Thoracic aorta (tissue), 2 donors: ENCODE results near the gene OSER1. TPM values are rescaled to one million over a fixed set of nuclear protein-coding genes. Genes with fewer than 3 reads are reported as not detected.
"Not testable (repeated sequence)": the region's sequence is repeated elsewhere in the genome, so short reads cannot be mapped to it uniquely, and the experiment has no call there.

Experiments used
- ATAC-seq: fragments of 150-250 bp; one replicate; pipeline ENCODE4 v1.8.0; 2017; ENCODE audit warnings: low read depth; ENCODE audit not compliant: insufficient number of reproducible peaks, low FRiP score
- DNase-seq: peaks from one replicate; pipeline ENCODE4 v3.0.0-alpha.2; 2020; ENCODE audit warnings: low spot score
- H3K27ac ChIP-seq, 2 donors: fragments of 200-600 bp; sonication (generic); 1 replicate in 1 of 2; 2 replicates in 1 of 2; pipeline ENCODE4 v1.5.1; 2016; ENCODE audit warnings: mild to moderate bottlenecking in 2 of 2, moderate library complexity in 2 of 2
- H3K27me3 ChIP-seq: fragments of 200-600 bp; sonication (generic); replicated peaks from 2 replicates; pipeline ENCODE4 v1.6.0; 2016; ENCODE audit warnings: mild to moderate bottlenecking; ENCODE audit not compliant: insufficient read depth
- H3K36me3 ChIP-seq: fragments of 200-600 bp; sonication (generic); one replicate; pipeline ENCODE4 v1.5.1; 2016
- H3K4me1 ChIP-seq, 2 donors: fragments of 200-600 bp; sonication (generic); 1 replicate in 1 of 2; 2 replicates in 1 of 2; pipeline versions ENCODE4 v1.5.1 to v1.6.0; 2016; ENCODE audit warnings: low read depth in 2 of 2, mild to moderate bottlenecking in 1 of 2; ENCODE audit not compliant: control insufficient read depth in 1 of 2
- H3K4me3 ChIP-seq: fragments of 200-600 bp; sonication (generic); 2 replicates; pipeline ENCODE4 v1.5.1; 2016; ENCODE audit warnings: mild to moderate bottlenecking
- H3K9me3 ChIP-seq: fragments of 200-600 bp; sonication (generic); 2 replicates; pipeline ENCODE4 v1.5.1; 2016
- CTCF ChIP-seq: fragments of 200-600 bp; sonication (generic); IDR thresholded peaks from one replicate; pipeline ENCODE4 v1.5.1; 2019; ENCODE audit warnings: antibody characterized with exemption
- total RNA-seq, 2 donors: library from RNA; depleted of rRNA; stranded (reverse); fragments of >200 nt; gene quantifications; one replicate each; pipeline versions ENCODE4 v1.1.0 to v1.2.3, GENCODE V29; 2016

OSER1 gene
- total RNA-seq, 2 donors from 2014 or later, result 33.6 to 34.4 TPM

- DNase-seq (no peak), ATAC-seq (no peak)
- no peak overlapping the region for H3K27ac ChIP-seq
- H3K4me1 ChIP-seq, result no peaks in the 10 kb centered on the region
- no peak for TF ChIP-seq CTCF
- H3K9me3 ChIP-seq, result no peaks in the 10 kb centered on the region
- no peak overlapping the region for H3K4me3 ChIP-seq
- no peaks in the 10 kb centered on the region for H3K36me3 ChIP-seq
- no peaks in the 10 kb centered on the region for H3K27me3 ChIP-seq
These were observed 23.0 kb upstream of the OSER1 start for GRCh38 chr20:44233436-44234016.

- not testable (repeated sequence) for H3K9me3 ChIP-seq, H3K27ac ChIP-seq, H3K4me1 ChIP-seq, ATAC-seq, DNase-seq, H3K36me3 ChIP-seq, H3K27me3 ChIP-seq, H3K4me3 ChIP-seq
These were observed 21.9 kb upstream of the OSER1 start for GRCh38 chr20:44232469-44232856.

- Histone ChIP-seq H3K4me3 (no peak overlapping the region), H3K9me3 (no peaks in the 10 kb centered on the region), H3K27ac (no peak overlapping the region), H3K27me3 (no peaks in the 10 kb centered on the region), H3K36me3 (no peaks in the 10 kb centered on the region), H3K4me1 (no peaks in the 10 kb centered on the region)
- no peak for TF ChIP-seq CTCF
- no peak for DNase-seq
- ATAC-seq, result no peak
These were observed 21.3 kb upstream of the OSER1 start for GRCh38 chr20:44231713-44232468.

- no peak for ATAC-seq
- TF ChIP-seq CTCF, result no peak
- Histone ChIP-seq H3K27me3 (no peaks in the 10 kb centered on the region), H3K4me1 (no peaks in the 10 kb centered on the region), H3K36me3 (no peaks in the 10 kb centered on the region), H3K27ac (no peak overlapping the region), H3K9me3 (no peaks in the 10 kb centered on the region), H3K4me3 (no peak overlapping the region)
- DNase-seq, result no peak
These were observed 20.6 kb upstream of the OSER1 start for GRCh38 chr20:44231193-44231592.

- ATAC-seq, result no peak
- no peaks in the 10 kb centered on the region for H3K36me3 ChIP-seq
- no peak overlapping the region for H3K4me3 ChIP-seq
- no peak for DNase-seq
- H3K9me3 ChIP-seq, result no peaks in the 10 kb centered on the region
- no peaks in the 10 kb centered on the region for H3K4me1 ChIP-seq
- TF ChIP-seq CTCF, result no peak
- H3K27ac ChIP-seq, result no peak overlapping the region
- no peaks in the 10 kb centered on the region for H3K27me3 ChIP-seq
These were observed 18.1 kb upstream of the OSER1 start for GRCh38 chr20:44228465-44229258.
